NCI-H1048 (cell line): ENCODE measurements around the gene PPP4R1.
A peak's percentile ranks its signal among the peaks of the same experiment; 100 is the strongest.
"Not testable (repeated sequence)": the region's sequence is repeated elsewhere in the genome, so short reads cannot be mapped to it uniquely, and the experiment has no call there.

Experiments used
- DNase-seq: peaks from one replicate; lab custom pipeline; 2025; lab: John Stamatoyannopoulos, UW

PPP4R1 gene

GRCh38 chr18:9614401-9615279, at the start of gene PPP4R1:
TSS of gene PPP4R1 (minus strand) at chr18:9614559. CDS start at chr18:9614484, 75 bp downstream.
- DNase-seq: peak; percentile 51

- DNase-seq: no peak
Measured at GRCh38 chr18:9663377-9663776, 49.0 kb upstream of the PPP4R1 start.

GRCh38 chr18:9661564-9661963, 47.2 kb upstream of the PPP4R1 start:
- DNase-seq: no peak

- DNase-seq: no peak
Measured at GRCh38 chr18:9659499-9660375, 45.4 kb upstream of the PPP4R1 start.

GRCh38 chr18:9658087-9658641, 43.8 kb upstream of the PPP4R1 start:
- DNase-seq: no peak

- DNase-seq: no peak
Measured at GRCh38 chr18:9655232-9655767, 40.9 kb upstream of the PPP4R1 start.

GRCh38 chr18:9653390-9653789, 39.0 kb upstream of the PPP4R1 start:
- no peak for DNase-seq

GRCh38 chr18:9649164-9649540, 34.8 kb upstream of the PPP4R1 start:
- no peak for DNase-seq

GRCh38 chr18:9648431-9649163, 34.2 kb upstream of the PPP4R1 start:
- no peak for DNase-seq

- DNase-seq: no peak
Measured at GRCh38 chr18:9647496-9648323, 33.4 kb upstream of the PPP4R1 start.

- peak; percentile 41 for DNase-seq
Measured at GRCh38 chr18:9643549-9643948, 29.2 kb upstream of the PPP4R1 start.

- no peak for DNase-seq
Measured at GRCh38 chr18:9642799-9643462, 28.6 kb upstream of the PPP4R1 start.

- not testable (repeated sequence) for DNase-seq
Measured at GRCh38 chr18:9641081-9641480, 26.7 kb upstream of the PPP4R1 start.

GRCh38 chr18:9638886-9639285, 24.5 kb upstream of the PPP4R1 start:
- DNase-seq: no peak

- no peak for DNase-seq
Measured at GRCh38 chr18:9637036-9637767, 22.8 kb upstream of the PPP4R1 start.

GRCh38 chr18:9634856-9635255, 20.5 kb upstream of the PPP4R1 start:
- DNase-seq: no peak

GRCh38 chr18:9631814-9632496, 17.6 kb upstream of the PPP4R1 start:
- no peak for DNase-seq

GRCh38 chr18:9630444-9630843, 16.1 kb upstream of the PPP4R1 start:
- DNase-seq: no peak

- no peak for DNase-seq
Measured at GRCh38 chr18:9629709-9630108, 15.3 kb upstream of the PPP4R1 start.
